PC-9 (cell line): Measurements from ENCODE around the gene MERTK.

Source experiments
- CTCF ChIP-seq: fragments of 200-600 bp; sonication (generic); conservative IDR thresholded peaks from 2 replicates; pipeline ENCODE4 v1.6.1; 2017; ENCODE audit warnings: mixed run types, antibody characterized with exemption, mild to moderate bottlenecking, moderate library complexity
- EZH2 ChIP-seq: fragments of 200-600 bp; sonication (generic); IDR thresholded peaks from 2 replicates; pipeline ENCODE4 v1.8.0; 2017; ENCODE audit warnings: antibody characterized with exemption, low read depth

GRCh38 chr2:111898703-111899514, 502 bp downstream of the MERTK start:
- TF ChIP-seq CTCF (no peak), EZH2 (no peak)
